ENCODE data around the gene COQ6.

- TF ChIP-seq CTCF (IDR thresholded peaks at IDR 0.05) = no peak
- no peak for TF ChIP-seq POLR2A (IDR thresholded peaks at IDR 0.05)
- TF ChIP-seq POLR2AphosphoS5 (IDR thresholded peaks at IDR 0.05) = no peak
Observed at GRCh38 chr14:74008843-74009499, 58.9 kb downstream of the COQ6 start.

All from prostate gland (tissue), 2 donors.